GM12878 (cell line): ENCODE measurements around the gene ITCH. TPM values are rescaled to one million over a fixed set of nuclear protein-coding genes. Genes with fewer than 3 reads are reported as not detected.

ENCODE experiments used
- ATAC-seq: fragments of 200-7000 bp; cut with Tn5 transposase; 3 replicates; pipeline ENCODE4 v1.9.1; 2020; ENCODE audit warnings: mild to moderate bottlenecking, moderate library complexity
- BruUV-seq: library from RNA; stranded (reverse); fragments of 400-500 nt; replicated peaks from 2 replicates; lab custom pipeline; 2021; lab: Mats Ljungman, UMichigan
- CTCF ChIA-PET: fragments of 300-600 bp; sonication (Branson Sonifier 250); formaldehyde crosslinking; extraction: SDS; loops from one replicate; lab custom pipeline; 2021; ENCODE audit warnings: inconsistent platforms; lab: Yijun Ruan, JAX
- POLR2A ChIA-PET: fragments of 350-600 bp; formaldehyde crosslinking; extraction: SDS; loops from one replicate; lab custom pipeline; 2021; ENCODE audit warnings: inconsistent platforms; lab: Charles Lee
- RAD21 ChIA-PET: fragments of 300-600 bp; sonication (Branson Sonifier 250); formaldehyde crosslinking; loops from one replicate; lab custom pipeline; 2023; ENCODE audit warnings: antibody characterized with exemption; ENCODE audit not compliant: unreplicated experiment; lab: Charles Lee
- SMC1A ChIA-PET: fragments of 300-600 bp; sonication (Branson Sonifier 250); formaldehyde crosslinking; loops from one replicate; lab custom pipeline; 2023; ENCODE audit not compliant: unreplicated experiment, uncharacterized antibody; lab: Charles Lee
- DNase-seq: peaks from one replicate; pipeline ENCODE4 v3.0.0-alpha.2; 2011; ENCODE audit warnings: low read depth, low spot score
- FAIRE-seq: peaks from 3 replicates; lab custom pipeline; 2011; peaks lifted over from hg19 to GRCh38; lab: Jason Lieb, UNC
- H2AFZ ChIP-seq: 2 replicates; pipeline ENCODE4 v1.6.0; 2011; ENCODE audit warnings: low read depth, low read length, control low read depth; ENCODE audit not compliant: control insufficient read depth
- H3K27ac ChIP-seq: 2 replicates; pipeline ENCODE4 v1.5.1; 2011; ENCODE audit warnings: control low read depth; ENCODE audit not compliant: control insufficient read depth, insufficient read depth
- H3K27me3 ChIP-seq, 2 experiments: replicated peaks in 1 of 2; 2 replicates each; pipeline versions ENCODE4 v1.6.0 to v1.6.1; 2011; ENCODE audit warnings: low read length in 1 of 2; ENCODE audit not compliant: control insufficient read depth in 2 of 2, insufficient read depth in 2 of 2
- H3K36me3 ChIP-seq, 2 experiments: 2 replicates each; pipeline ENCODE4 v1.5.1; 2011; ENCODE audit warnings: low read length in 1 of 2; ENCODE audit not compliant: control insufficient read depth in 2 of 2, insufficient read depth in 2 of 2
- H3K4me1 ChIP-seq: 2 replicates; pipeline ENCODE4 v1.6.1; 2011; ENCODE audit warnings: mild to moderate bottlenecking, low read length, moderate library complexity, mixed read lengths; ENCODE audit not compliant: control insufficient read depth, insufficient read depth
- H3K4me2 ChIP-seq: 2 replicates; pipeline ENCODE4 v1.6.0; 2011; ENCODE audit warnings: control low read depth; ENCODE audit not compliant: control insufficient read depth, insufficient read depth
- H3K4me3 ChIP-seq: fragments of 200-600 bp; sonication (generic); 2 replicates; pipeline ENCODE4 v1.5.1; 2016
- H3K79me2 ChIP-seq: 2 replicates; pipeline ENCODE4 v1.6.0; 2011; ENCODE audit warnings: low read length; ENCODE audit not compliant: control insufficient read depth, insufficient read depth
- H3K9ac ChIP-seq: 2 replicates; pipeline ENCODE4 v1.8.0; 2011; ENCODE audit warnings: low read length, control low read depth, mixed read lengths; ENCODE audit not compliant: control insufficient read depth, insufficient read depth
- H3K9me3 ChIP-seq: replicated peaks from 3 replicates; pipeline ENCODE4 v1.5.1; 2011; ENCODE audit warnings: mild to moderate bottlenecking, low read length; ENCODE audit not compliant: control insufficient read depth, insufficient read depth
- H4K20me1 ChIP-seq: 2 replicates; pipeline ENCODE4 v1.6.0; 2011; ENCODE audit not compliant: control insufficient read depth, insufficient read depth
- EP300 ChIP-seq, 2 experiments: fragments of 150-350 bp in 1 of 2; IDR thresholded peaks; 2 replicates each; pipeline ENCODE4 v1.6.1; 2011 to 2012; ENCODE audit warnings: low read depth in 2 of 2, low read length in 2 of 2, borderline replicate concordance in 1 of 2, improper control_type of control experiment in 1 of 2, inconsistent platforms in 1 of 2; ENCODE audit not compliant: control insufficient read depth in 1 of 2
- KLF5 ChIP-seq: fragments of 450-650 bp; IDR thresholded peaks from 2 replicates; pipeline ENCODE4 v1.6.1; 2014; ENCODE audit warnings: mild to moderate bottlenecking; ENCODE audit not compliant: partially characterized antibody
- NFXL1 ChIP-seq: fragments of 450-650 bp; IDR thresholded peaks from 2 replicates; pipeline ENCODE4 v1.6.1; 2017; ENCODE audit warnings: antibody characterized with exemption, mild to moderate bottlenecking, borderline replicate concordance
- NFYA ChIP-seq: IDR thresholded peaks from 2 replicates; pipeline ENCODE4 v1.6.1; 2011; ENCODE audit warnings: low read depth, mild to moderate bottlenecking, low read length, improper control_type of control experiment, borderline replicate concordance
- NR2F1 ChIP-seq: fragments of 450-650 bp; conservative IDR thresholded peaks from 2 replicates; pipeline ENCODE4 v1.6.1; 2017; ENCODE audit warnings: mild to moderate bottlenecking
- POLR2AphosphoS2 ChIP-seq: IDR thresholded peaks from 2 replicates; pipeline ENCODE4 v1.6.1; 2011; ENCODE audit warnings: low read depth, mild to moderate bottlenecking, low read length, improper control_type of control experiment, moderate library complexity
- RBBP5 ChIP-seq: fragments of 200-600 bp; sonication (generic); conservative IDR thresholded peaks from 2 replicates; pipeline ENCODE4 v1.6.1; 2016
- RUNX3 ChIP-seq: IDR thresholded peaks from 2 replicates; pipeline ENCODE4 v1.6.1; 2012; ENCODE audit warnings: low read length, inconsistent platforms
- SIN3A ChIP-seq: IDR thresholded peaks from 2 replicates; pipeline ENCODE4 v1.6.1; 2012; ENCODE audit warnings: low read depth, low read length, improper control_type of control experiment
- SMARCA5 ChIP-seq: fragments of 450-650 bp; IDR thresholded peaks from 2 replicates; pipeline ENCODE4 v1.6.1; 2017; ENCODE audit warnings: mild to moderate bottlenecking
- WGBS: methylation state at CpG from one replicate; pipeline ENCODE4 v1.1.6; 2016; ENCODE audit warnings: low lambda C conversion rate; ENCODE audit not compliant: insufficient replicate concordance, insufficient coverage; ENCODE audit errors: missing lambda C conversion rate; 5-methylcytosine and 5-hydroxymethylcytosine counted together
- in situ Hi-C: fragments of 300-500 bp; cut with MboI; formaldehyde crosslinking; loops from 9 replicates; pipeline ENCODE4 v1.14.3; 2018; ENCODE audit warnings: mixed read lengths
- intact Hi-C: fragments of 100-400 bp; cut with micrococcal nuclease; formaldehyde crosslinking; loops from one replicate; pipeline ENCODE4 v1.14.2; 2022; ENCODE audit not compliant: unreplicated experiment
- polyA plus RNA-seq, 11 experiments: library from polyadenylated mRNA; depleted of rRNA in 4 of 11; unstranded in 6 of 11; stranded (reverse) in 5 of 11; fragments of >200 nt; fragmentation: Nextera tagmentation in 4 of 11; fragmentation: Illumina TruSeq in 1 of 11; extraction: Ambion mirVana in 4 of 11; extraction: Trizol in 1 of 11; gene quantifications; 1 replicate in 1 of 11; 2 replicates in 10 of 11; pipeline versions ENCODE4 v1.2.1 to v1.2.3, GENCODE V29; 2011 to 2016; ENCODE audit warnings: inconsistent platforms in 2 of 11, missing spikeins in 2 of 11, low read depth in 1 of 11
- total RNA-seq, 4 experiments: library from RNA; depleted of rRNA in 3 of 4; stranded (reverse); fragments of >200 nt in 3 of 4; fragmentation: Illumina TruSeq in 1 of 4; extraction: Trizol in 1 of 4; gene quantifications; 2 replicates each; pipeline versions ENCODE4 v1.2.1 to v1.2.3, GENCODE V29; 2013 to 2021
- TF ChIP-seq, protein P1 (sequence below): IDR thresholded peaks from 2 replicates; pipeline ENCODE4 v1.6.1; 2012; ENCODE audit warnings: low read depth, low read length, improper control_type of control experiment

The ITCH gene
- total and polyA plus RNA-seq, 10 of the 15 experiments (the other 5 are each of a cell fraction or from before 2014, with no cell fraction given) = 7.5 to 46.1 (median 21.5) TPM

DNA sequence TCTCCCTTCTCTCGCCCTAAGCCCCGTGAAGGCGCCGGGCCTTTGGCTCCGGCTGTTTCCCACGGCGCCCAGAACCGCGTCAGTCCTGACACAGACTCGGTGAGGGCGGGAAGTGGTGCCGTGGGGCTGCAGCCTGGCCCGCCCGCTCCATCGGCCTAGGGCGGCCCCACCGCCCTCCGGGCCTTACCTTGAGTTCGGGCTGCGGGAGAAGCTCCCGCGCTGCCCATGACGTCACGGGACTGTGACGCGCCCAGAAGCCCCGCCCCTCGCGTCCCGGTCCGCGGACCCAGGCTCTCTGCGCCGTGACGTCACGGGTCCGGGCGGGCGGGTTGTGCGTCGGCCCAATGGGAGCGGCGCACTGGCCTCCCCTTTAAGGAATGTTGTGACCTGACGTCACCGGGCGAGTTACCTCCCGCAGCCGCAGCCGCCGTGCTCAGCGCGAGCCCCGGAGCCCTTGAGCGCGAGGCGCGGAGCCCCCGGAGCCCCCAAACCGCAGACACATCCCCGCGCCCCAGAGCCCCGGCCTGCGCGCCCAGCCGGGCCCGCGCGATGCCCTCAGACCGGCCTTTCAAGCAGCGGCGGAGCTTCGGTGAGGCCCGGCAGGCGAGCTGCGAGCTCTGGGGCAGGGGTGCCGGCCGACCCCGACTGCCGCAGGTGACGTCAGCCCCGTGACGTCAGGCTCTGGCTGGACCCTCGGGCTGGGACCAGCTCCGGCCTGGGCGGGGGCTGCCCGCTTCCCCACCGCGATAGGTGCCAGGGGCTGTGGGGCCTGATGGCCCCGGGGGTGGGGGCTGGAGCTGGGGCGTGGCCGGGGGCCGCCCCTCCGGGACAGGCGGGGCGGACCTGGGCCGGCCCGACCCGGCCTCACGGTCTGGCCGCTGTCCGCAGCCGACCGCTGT is 195.5 kb downstream of the ITCH start, which contains the start of gene MAP1LC3A (continued):
- TF ChIP-seq, protein P1, sequence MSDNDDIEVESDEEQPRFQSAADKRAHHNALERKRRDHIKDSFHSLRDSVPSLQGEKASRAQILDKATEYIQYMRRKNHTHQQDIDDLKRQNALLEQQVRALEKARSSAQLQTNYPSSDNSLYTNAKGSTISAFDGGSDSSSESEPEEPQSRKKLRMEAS = no peak
- TF ChIP-seq NFXL1 = no peak
- TF ChIP-seq RUNX3 = no peak
- TF ChIP-seq SMARCA5 = no peak
- TF ChIP-seq EP300 (IDR thresholded peaks at IDR 0.05; ENCODE audit: borderline replicate concordance in 1 of 2, control insufficient read depth in 1 of 2, low read depth in 2 of 2, low read length in 2 of 2) = no peak
- no peak for TF ChIP-seq POLR2AphosphoS2
- TF ChIP-seq RBBP5 = no peak
- TF ChIP-seq SIN3A = no peak

- Histone ChIP-seq H3K36me3 (peaks cover 0 to 2% of the 10 kb centered on the region in 2 experiments; a peak in 2 of 4 replicates), H3K4me3 (no peak overlapping the region), H4K20me1 (no peaks in the 10 kb centered on the region), H3K27ac (no peak overlapping the region), H3K79me2 (no peaks in the 10 kb centered on the region), H2AFZ (no peak overlapping the region), H3K9ac (no peak overlapping the region), H3K4me1 (no peaks in the 10 kb centered on the region), H3K4me2 (no peak overlapping the region), H3K27me3 (no peaks in the 10 kb centered on the region), H3K9me3 (no peaks in the 10 kb centered on the region)
- ChIA-PET SMC1A (no interaction called here), POLR2A (no interaction called here), RAD21 (interaction anchor here (0.6 to 0.8 kb wide), 2 partner anchors 309 to 481 kb away, joined by 3 read pairs; no protein-coding TSS in a partner anchor), CTCF (interaction anchor here (1.0 to 1.2 kb wide), 3 partner anchors 148 to 257 kb away, joined by 3 read pairs; no protein-coding TSS in a partner anchor)
- ATAC-seq (no peak), FAIRE-seq (no peak), DNase-seq (no peak)
- intact Hi-C loops (no loop called here), in situ Hi-C loops (no loop called here)
- BruUV-seq = no TSS peak
- WGBS = 85% methylated on average over 31 of the region's 43 CpGs
- no peak for TF ChIP-seq NFYA
- TF ChIP-seq NR2F1 = peak; percentile 25; the same call in 1 of the 2 replicates
- no peak for TF ChIP-seq KLF5
Observed at GRCh38 chr20:34559311-34560140, 196.5 kb downstream of the ITCH start.
